ENCODE data around the gene KSR2.
"Not testable (repeated sequence)": the region's sequence is repeated elsewhere in the genome, so short reads cannot be mapped to it uniquely, and the experiment has no call there.

KSR2 gene

GRCh38 chr12:117968826-117969659 is at the start of gene KSR2:
TSS of gene KSR2 (minus strand) at chr12:117968990. CDS start at chr12:117968255, 735 bp downstream.
- Mint-ChIP-seq H3K27ac (no peak within 1 kb of the TSS), H3K4me1 (peaks cover 6% of the 10 kb centered on the region), H3K36me3 (peaks cover 2% of the 10 kb centered on the region), H3K9me3 (peaks cover 16% of the 10 kb centered on the region), H3K4me3 (peak within 1 kb of the TSS; percentile 76), H3K27me3 (peaks cover 38% of the 10 kb centered on the region)
- peak; percentile 14 for ATAC-seq (ENCODE audit: low read depth)
- DNase-seq (ENCODE audit: low spot score in 2 of 2): peak in 1 of 2 donors; percentile 10

GRCh38 chr12:118017926-118018325 is 49.1 kb upstream of the KSR2 start:
- no peak for DNase-seq (ENCODE audit: low spot score in 2 of 2)
- no peaks in the 10 kb centered on the region for H3K9me3 Mint-ChIP-seq
- no peak overlapping the region for H3K27ac Mint-ChIP-seq
- no peaks in the 10 kb centered on the region for H3K27me3 Mint-ChIP-seq
- H3K36me3 Mint-ChIP-seq: peaks cover 18% of the 10 kb centered on the region
- H3K4me1 Mint-ChIP-seq: peaks cover 11% of the 10 kb centered on the region
- peak overlapping the region; percentile 77 for H3K4me3 Mint-ChIP-seq
- ATAC-seq (ENCODE audit: low read depth): no peak

GRCh38 chr12:118016424-118017264 is 47.9 kb upstream of the KSR2 start, which contains the start of gene RFC5:
TSS of gene RFC5 (plus strand) at chr12:118016703. CDS start at chr12:118016828, 125 bp downstream.
- peak; percentile 98 for ATAC-seq (ENCODE audit: low read depth)

GRCh38 chr12:118015944-118016343 is 47.2 kb upstream of the KSR2 start:
- DNase-seq (ENCODE audit: low spot score in 2 of 2) (no peak), ATAC-seq (ENCODE audit: low read depth) (no peak)
- Mint-ChIP-seq H3K4me3 (peak overlapping the region; percentile 90), H3K27ac (no peak overlapping the region), H3K27me3 (no peaks in the 10 kb centered on the region), H3K9me3 (no peaks in the 10 kb centered on the region), H3K36me3 (peaks cover 10% of the 10 kb centered on the region), H3K4me1 (peaks cover 11% of the 10 kb centered on the region)

More at GRCh38 chr12:118016424-118017264, 47.9 kb upstream of the KSR2 start, which contains the start of gene RFC5:
- Mint-ChIP-seq H3K27ac (peak within 1 kb of the TSS; percentile 88), H3K27me3 (no peaks in the 10 kb centered on the region), H3K4me1 (peaks cover 11% of the 10 kb centered on the region), H3K36me3 (peaks cover 12% of the 10 kb centered on the region), H3K9me3 (no peaks in the 10 kb centered on the region), H3K4me3 (peak within 1 kb of the TSS; percentile 90)
- DNase-seq (ENCODE audit: low spot score in 2 of 2): peak; percentile 96

GRCh38 chr12:118015306-118015705 is 46.5 kb upstream of the KSR2 start:
- Mint-ChIP-seq H3K9me3 (no peaks in the 10 kb centered on the region), H3K27me3 (no peaks in the 10 kb centered on the region), H3K27ac (no peak overlapping the region), H3K4me1 (peaks cover 11% of the 10 kb centered on the region), H3K36me3 (peaks cover 6% of the 10 kb centered on the region), H3K4me3 (peak overlapping the region; percentile 90)
- no peak for ATAC-seq (ENCODE audit: low read depth)
- no peak for DNase-seq (ENCODE audit: low spot score in 2 of 2)

DNA sequence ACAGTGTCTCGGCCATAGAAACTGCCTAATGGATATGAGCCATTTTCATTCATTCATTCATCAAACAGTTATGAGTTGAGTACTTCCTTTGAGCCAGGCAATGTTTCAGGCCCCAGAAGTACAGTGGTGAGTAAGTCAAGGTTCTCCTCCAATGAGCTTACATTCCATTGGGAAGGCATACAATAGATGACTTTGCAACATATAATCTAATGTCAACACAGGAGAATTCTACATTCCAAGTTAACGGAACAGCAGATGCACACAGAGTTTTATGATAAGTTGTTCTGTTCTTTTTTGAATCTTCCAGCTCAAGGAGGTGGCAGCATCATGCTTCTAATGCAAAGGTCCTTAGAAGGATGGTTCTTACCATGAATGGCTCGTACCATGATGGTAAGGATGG is 44.5 kb upstream of the KSR2 start:
- Mint-ChIP-seq H3K4me1 (peaks cover 11% of the 10 kb centered on the region), H3K36me3 (peaks cover 3% of the 10 kb centered on the region), H3K9me3 (no peaks in the 10 kb centered on the region), H3K27me3 (no peaks in the 10 kb centered on the region), H3K27ac (no peak overlapping the region), H3K4me3 (no peak overlapping the region)
- DNase-seq (ENCODE audit: low spot score in 2 of 2) (no peak), ATAC-seq (ENCODE audit: low read depth) (no peak)

DNA sequence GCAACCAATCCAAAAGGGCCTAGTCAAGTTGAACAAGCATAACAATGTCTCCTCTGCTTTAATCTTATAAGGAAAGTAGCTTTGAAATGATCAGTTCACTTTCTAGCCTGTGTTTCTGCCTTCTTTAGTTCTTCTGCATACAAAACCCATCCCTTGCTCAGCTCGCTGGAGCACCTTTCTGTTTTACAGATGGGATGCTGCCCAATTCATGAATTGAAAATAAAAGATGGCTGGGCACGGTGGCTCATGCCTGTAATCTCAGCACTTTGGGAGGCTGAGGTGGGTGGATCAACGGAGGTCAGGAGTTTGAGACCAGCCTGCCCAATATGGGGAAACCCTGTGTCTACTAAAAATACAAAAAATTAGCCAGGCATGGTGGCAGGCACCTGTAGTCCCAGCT is 43.2 kb upstream of the KSR2 start:
- no peaks in the 10 kb centered on the region for H3K27me3 Mint-ChIP-seq
- ATAC-seq (ENCODE audit: low read depth): no peak
- no peak for DNase-seq (ENCODE audit: low spot score in 2 of 2)
- no peak overlapping the region for H3K4me3 Mint-ChIP-seq
- H3K27ac Mint-ChIP-seq: no peak overlapping the region
- no peaks in the 10 kb centered on the region for H3K9me3 Mint-ChIP-seq
- no peaks in the 10 kb centered on the region for H3K36me3 Mint-ChIP-seq
- peaks cover 3% of the 10 kb centered on the region for H3K4me1 Mint-ChIP-seq

DNA sequence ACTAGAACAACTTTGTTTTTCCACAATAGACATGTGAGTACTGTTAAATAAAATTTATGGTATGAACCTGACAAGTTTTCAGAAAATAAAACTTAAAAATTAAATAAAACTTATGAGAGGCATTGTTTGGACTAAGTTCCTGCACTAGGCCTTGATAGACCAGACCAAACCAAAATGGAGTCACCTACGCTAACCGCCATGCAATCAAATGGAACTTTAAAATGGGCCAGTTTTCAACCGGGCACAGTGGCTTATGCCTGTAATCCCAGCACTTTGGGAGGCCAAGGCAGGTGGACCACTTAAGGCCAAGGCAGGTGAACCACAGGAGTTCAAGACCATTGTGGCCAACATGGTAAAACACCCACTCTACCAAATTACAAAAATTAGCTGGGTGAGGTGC is 42.6 kb upstream of the KSR2 start:
- Mint-ChIP-seq H3K36me3 (no peaks in the 10 kb centered on the region), H3K4me3 (no peak overlapping the region), H3K9me3 (no peaks in the 10 kb centered on the region), H3K4me1 (peaks cover under 1% of the 10 kb centered on the region), H3K27me3 (no peaks in the 10 kb centered on the region), H3K27ac (no peak overlapping the region)
- ATAC-seq (ENCODE audit: low read depth) (no peak), DNase-seq (ENCODE audit: low spot score in 2 of 2) (no peak)

- no peak for DNase-seq (ENCODE audit: low spot score in 2 of 2)
- Mint-ChIP-seq H3K27ac (no peak overlapping the region), H3K36me3 (no peaks in the 10 kb centered on the region), H3K4me1 (no peaks in the 10 kb centered on the region), H3K27me3 (no peaks in the 10 kb centered on the region), H3K4me3 (no peak overlapping the region), H3K9me3 (no peaks in the 10 kb centered on the region)
- ATAC-seq (ENCODE audit: low read depth): no peak
Measured at GRCh38 chr12:118010903-118011302, 42.1 kb upstream of the KSR2 start.

GRCh38 chr12:117999806-118000205 is 31.0 kb upstream of the KSR2 start:
- H3K27me3 Mint-ChIP-seq; H3K4me1 Mint-ChIP-seq; DNase-seq (ENCODE audit: low spot score in 2 of 2); ATAC-seq (ENCODE audit: low read depth); H3K36me3 Mint-ChIP-seq; H3K9me3 Mint-ChIP-seq; H3K27ac Mint-ChIP-seq; H3K4me3 Mint-ChIP-seq: not testable (repeated sequence)

DNA sequence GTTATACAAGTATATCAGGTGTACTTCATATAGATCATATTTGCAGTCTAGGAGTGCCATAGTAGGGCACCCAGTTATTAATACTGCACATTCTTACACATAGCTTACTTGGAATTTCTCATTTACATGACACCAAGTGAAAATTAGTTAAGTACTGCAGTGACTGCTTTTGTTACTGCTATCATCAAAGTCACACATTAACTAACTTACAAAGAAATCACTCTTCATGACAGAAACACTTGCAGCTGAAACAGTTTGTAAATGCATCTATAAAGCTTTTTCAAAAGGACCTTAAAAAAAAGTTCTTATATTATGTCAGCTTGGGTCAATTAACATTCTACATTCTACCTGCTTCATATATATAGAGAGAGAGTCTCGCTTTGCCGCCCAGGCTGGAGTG is 29.9 kb upstream of the KSR2 start:
- peaks cover 3% of the 10 kb centered on the region for H3K36me3 Mint-ChIP-seq
- peaks cover 9% of the 10 kb centered on the region for H3K9me3 Mint-ChIP-seq
- no peak for ATAC-seq (ENCODE audit: low read depth)
- H3K4me3 Mint-ChIP-seq: no peak overlapping the region
- DNase-seq (ENCODE audit: low spot score in 2 of 2): no peak
- no peaks in the 10 kb centered on the region for H3K4me1 Mint-ChIP-seq
- H3K27me3 Mint-ChIP-seq: peaks cover 4% of the 10 kb centered on the region
- H3K27ac Mint-ChIP-seq: no peak overlapping the region

DNA sequence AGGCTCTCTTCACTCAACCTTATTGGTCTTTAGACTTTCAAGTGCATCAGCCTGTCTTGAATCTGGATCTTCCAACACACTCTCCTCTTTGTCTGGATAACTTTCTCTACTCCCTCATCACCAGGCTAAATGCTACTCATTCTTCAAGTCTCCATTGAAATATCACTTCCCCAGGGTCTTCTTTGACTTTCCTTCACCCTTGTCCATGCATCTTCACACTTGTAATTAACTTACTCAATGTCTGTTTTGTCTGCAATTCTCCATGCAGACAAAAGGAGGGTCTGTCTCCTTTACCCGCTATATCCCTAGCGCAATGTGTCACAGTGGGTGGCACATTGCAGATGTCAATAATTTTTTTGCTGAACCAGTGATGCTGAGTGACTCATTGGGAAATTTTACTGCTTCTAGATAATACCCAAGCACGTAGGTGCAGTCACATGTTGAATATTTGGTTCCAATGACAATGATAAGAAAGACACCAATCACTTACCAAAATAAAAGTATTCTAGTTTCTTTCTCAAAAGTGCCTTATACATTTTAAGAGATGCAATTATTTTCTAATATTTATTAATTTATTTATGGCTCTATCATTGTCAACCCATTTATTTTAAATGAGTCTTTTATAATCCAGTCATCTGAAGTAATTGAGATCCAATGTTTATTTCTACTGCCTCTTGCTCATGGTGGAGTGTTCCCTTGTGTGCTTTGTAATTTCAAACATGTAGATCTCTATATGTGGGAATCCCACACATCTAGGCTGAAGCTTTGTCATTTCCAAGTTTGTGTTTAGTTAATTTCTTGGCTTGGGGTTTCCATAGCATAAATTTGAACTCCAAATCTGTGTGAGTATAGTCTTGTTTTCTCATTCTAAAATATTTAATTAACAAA is 26.0 kb upstream of the KSR2 start:
- no peak overlapping the region for H3K27ac Mint-ChIP-seq
- peaks cover 3% of the 10 kb centered on the region for H3K36me3 Mint-ChIP-seq
- ATAC-seq (ENCODE audit: low read depth) (no peak), DNase-seq (ENCODE audit: low spot score in 2 of 2) (no peak)
- H3K4me1 Mint-ChIP-seq: no peaks in the 10 kb centered on the region
- no peak overlapping the region for H3K4me3 Mint-ChIP-seq
- H3K9me3 Mint-ChIP-seq: peaks cover 11% of the 10 kb centered on the region
- H3K27me3 Mint-ChIP-seq: peaks cover 8% of the 10 kb centered on the region

- H3K4me1 Mint-ChIP-seq: no peaks in the 10 kb centered on the region
- DNase-seq (ENCODE audit: low spot score in 2 of 2) (no peak), ATAC-seq (ENCODE audit: low read depth) (no peak)
- peaks cover 4% of the 10 kb centered on the region for H3K9me3 Mint-ChIP-seq
- no peak overlapping the region for H3K27ac Mint-ChIP-seq
- H3K36me3 Mint-ChIP-seq: no peaks in the 10 kb centered on the region
- no peak overlapping the region for H3K4me3 Mint-ChIP-seq
- H3K27me3 Mint-ChIP-seq: peaks cover 11% of the 10 kb centered on the region
Measured at GRCh38 chr12:117986705-117987469, 18.1 kb upstream of the KSR2 start.

Measured in memory B cell (primary cell).